HepG2 (cell line): ENCODE results near the gene CHRD. TPM values are rescaled to one million over a fixed set of nuclear protein-coding genes. Genes with fewer than 3 reads are reported as not detected.

ENCODE experiments used
- ATAC-seq: fragments of 200-7000 bp; cut with Tn5 transposase; 3 replicates; pipeline ENCODE4 v1.9.1; 2020; ENCODE audit warnings: mild to moderate bottlenecking, moderate library complexity
- BruUV-seq: library from RNA; stranded (reverse); fragments of 400-500 nt; replicated peaks from 2 replicates; lab custom pipeline; 2021; lab: Mats Ljungman, UMichigan
- CTCF ChIA-PET: fragments of 300-600 bp; formaldehyde crosslinking; extraction: SDS; loops from one replicate; lab custom pipeline; 2021; ENCODE audit warnings: low total read pairs, inconsistent platforms, low intra/inter-chr PET ratio; lab: Yijun Ruan, JAX
- POLR2A ChIA-PET: fragments of 350-600 bp; sonication (Branson Sonifier 250); formaldehyde crosslinking; loops from one replicate; lab custom pipeline; 2020; ENCODE audit warnings: antibody characterized with exemption, inconsistent platforms; lab: Yijun Ruan, JAX
- DNase-seq: peaks from one replicate; pipeline ENCODE4 v3.0.0-alpha.2; 2015; ENCODE audit warnings: low spot score
- FAIRE-seq: peaks from 3 replicates; lab custom pipeline; 2011; peaks lifted over from hg19 to GRCh38; lab: Jason Lieb, UNC
- H2AFZ ChIP-seq: one replicate; pipeline ENCODE4 v1.6.1; 2011; ENCODE audit warnings: low read length, inconsistent platforms
- H3K27ac ChIP-seq: fragments of 300-600 bp; 3 replicates; pipeline ENCODE4 v1.8.0; 2011; ENCODE audit warnings: mixed run types, mild to moderate bottlenecking, mixed read lengths, low read length, inconsistent platforms; ENCODE audit not compliant: insufficient read depth; ENCODE audit errors: extremely low read length
- H3K27me3 ChIP-seq, 2 experiments: fragments of 200-600 bp in 1 of 2; 2 replicates in 1 of 2; 3 replicates in 1 of 2; pipeline versions ENCODE4 v1.6.0 to v1.8.0; 2011; ENCODE audit warnings: low read length in 2 of 2, mild to moderate bottlenecking in 2 of 2, moderate library complexity in 2 of 2, inconsistent platforms in 1 of 2; ENCODE audit not compliant: insufficient read depth in 2 of 2, control insufficient read depth in 1 of 2
- H3K36me3 ChIP-seq, 2 experiments: fragments of 200-600 bp in 1 of 2; replicated peaks in 1 of 2; 2 replicates in 1 of 2; 3 replicates in 1 of 2; pipeline versions ENCODE4 v1.5.1 to v1.8.0; 2011; ENCODE audit warnings: low read length in 2 of 2, inconsistent platforms in 1 of 2; ENCODE audit not compliant: insufficient read depth in 2 of 2, control insufficient read depth in 1 of 2
- H3K4me1 ChIP-seq: 2 replicates; pipeline ENCODE4 v1.5.1; 2012; ENCODE audit warnings: low read length, inconsistent platforms; ENCODE audit not compliant: insufficient read depth
- H3K4me2 ChIP-seq: 2 replicates; pipeline ENCODE4 v1.6.0; 2011; ENCODE audit warnings: low read depth, low read length, inconsistent platforms
- H3K4me3 ChIP-seq, 3 experiments: fragments of 200-600 bp in 1 of 3; sonication (generic), shearing (Covaris generic) in 1 of 3; replicated peaks in 1 of 3; 2 replicates each; pipeline ENCODE4 v1.5.1; 2011 to 2016; ENCODE audit warnings: low read length in 3 of 3, inconsistent platforms in 2 of 3, low read depth in 2 of 3, mild to moderate bottlenecking in 2 of 3, control low read depth in 1 of 3, mixed read lengths in 1 of 3; ENCODE audit not compliant: insufficient read depth in 1 of 3
- H3K79me2 ChIP-seq: one replicate; pipeline ENCODE4 v1.6.1; 2011; ENCODE audit warnings: low read length, inconsistent platforms; ENCODE audit not compliant: insufficient read depth
- H3K9ac ChIP-seq: 2 replicates; pipeline ENCODE4 v1.6.0; 2011; ENCODE audit warnings: mild to moderate bottlenecking, low read depth, low read length, inconsistent platforms; ENCODE audit not compliant: insufficient read depth
- H3K9me3 ChIP-seq: 2 replicates; pipeline ENCODE4 v1.5.1; 2012; ENCODE audit warnings: mild to moderate bottlenecking, low read length
- H4K20me1 ChIP-seq: 2 replicates; pipeline ENCODE4 v1.6.0; 2011; ENCODE audit warnings: inconsistent platforms, mild to moderate bottlenecking, low read length, moderate library complexity; ENCODE audit not compliant: insufficient read depth
- BHLHE40 ChIP-seq: IDR thresholded peaks from 2 replicates; pipeline ENCODE4 v1.6.1; 2011; ENCODE audit warnings: low read length, improper control_type of control experiment
- CBX5 ChIP-seq: sonication (generic); formaldehyde crosslinking; IDR thresholded peaks from 2 replicates; pipeline ENCODE4 v1.4.0; 2020; ENCODE audit warnings: missing genetic modification reagents, borderline replicate concordance
- CHD2 ChIP-seq: IDR thresholded peaks from 2 replicates; pipeline ENCODE4 v1.6.1; 2011; ENCODE audit warnings: low read depth, low read length, improper control_type of control experiment
- FOSL1 ChIP-seq: sonication (generic); formaldehyde crosslinking; IDR thresholded peaks from 2 replicates; pipeline ENCODE4 v1.9.0; 2021; ENCODE audit warnings: missing genetic modification reagents, borderline replicate concordance
- GABPB1 ChIP-seq: IDR thresholded peaks from 2 replicates; pipeline ENCODE4 v1.6.1; 2016; ENCODE audit warnings: mild to moderate bottlenecking, missing genetic modification reagents, moderate library complexity, missing compliant biosample characterization
- MTF1 ChIP-seq: sonication (generic); formaldehyde crosslinking; IDR thresholded peaks from 2 replicates; pipeline ENCODE4 v1.5.0; 2020; ENCODE audit warnings: missing genetic modification reagents
- NFIB ChIP-seq: sonication (generic); formaldehyde crosslinking; IDR thresholded peaks from 2 replicates; pipeline ENCODE4 v1.9.0; 2021; ENCODE audit warnings: missing genetic modification reagents, mild to moderate bottlenecking, borderline replicate concordance
- TFDP2 ChIP-seq: sonication (generic); formaldehyde crosslinking; IDR thresholded peaks from 2 replicates; pipeline ENCODE4 v1.4.0; 2020; ENCODE audit warnings: missing genetic modification reagents
- ZBTB2 ChIP-seq: sonication (generic); formaldehyde crosslinking; IDR thresholded peaks from 2 replicates; pipeline ENCODE4 v1.8.0; 2022; ENCODE audit warnings: low read depth, missing genetic modification reagents
- ZMAT3 ChIP-seq: sonication (generic); formaldehyde crosslinking; conservative IDR thresholded peaks from 2 replicates; pipeline ENCODE4 v1.7.0; 2021; ENCODE audit warnings: missing genetic modification reagents
- ZNF547 ChIP-seq: sonication (generic); formaldehyde crosslinking; IDR thresholded peaks from 2 replicates; pipeline ENCODE4 v1.5.1; 2020; ENCODE audit warnings: mild to moderate bottlenecking, missing genetic modification reagents
- ZNF75D ChIP-seq: sonication (generic); formaldehyde crosslinking; IDR thresholded peaks from 2 replicates; pipeline ENCODE4 v1.8.1; 2023; ENCODE audit warnings: missing genetic modification reagents, mild to moderate bottlenecking, borderline replicate concordance
- ZNF790 ChIP-seq: sonication (generic); formaldehyde crosslinking; IDR thresholded peaks from 2 replicates; pipeline ENCODE4 v1.8.0; 2022; ENCODE audit warnings: missing genetic modification reagents, mild to moderate bottlenecking, borderline replicate concordance
- ZNF841 ChIP-seq: sonication (generic); formaldehyde crosslinking; IDR thresholded peaks from 2 replicates; pipeline ENCODE4 v1.8.1; 2023; ENCODE audit warnings: missing genetic modification reagents, borderline replicate concordance
- ZNF878 ChIP-seq: sonication (generic); formaldehyde crosslinking; IDR thresholded peaks from 2 replicates; pipeline ENCODE4 v1.8.1; 2023; ENCODE audit warnings: mild to moderate bottlenecking, missing genetic modification reagents, moderate library complexity
- WGBS: methylation state at CpG from one replicate; pipeline ENCODE4 v1.1.6; 2017; ENCODE audit warnings: low lambda C conversion rate; 5-methylcytosine and 5-hydroxymethylcytosine counted together
- in situ Hi-C: cut with HindIII; loops from 2 replicates; pipeline ENCODE4 v1.10.0; 2017; ENCODE audit warnings: low pct_unique_long_range_greater_than_20kb; ENCODE audit not compliant: extremely low pct_ligation_motif_present
- intact Hi-C: fragments of 100-400 bp; cut with micrococcal nuclease; formaldehyde crosslinking; loops from one replicate; pipeline ENCODE4 v1.10.0; 2022; ENCODE audit not compliant: unreplicated experiment
- polyA plus RNA-seq, 8 experiments: library from polyadenylated mRNA; depleted of rRNA in 3 of 8; stranded (reverse) in 7 of 8; unstranded in 1 of 8; fragments of >200 nt; fragmentation: Illumina TruSeq in 4 of 8; extraction: Trizol in 4 of 8; gene quantifications; 2 replicates each; pipeline versions ENCODE4 v1.2.1 to v1.2.3, GENCODE V29; 2011 to 2016; ENCODE audit warnings: low read depth in 4 of 8, missing spikeins in 1 of 8, mixed read lengths in 1 of 8; ENCODE audit not compliant: insufficient read depth in 1 of 8
- total RNA-seq, 5 experiments: library from RNA; depleted of rRNA; stranded (reverse); fragments of >200 nt; fragmentation: Illumina TruSeq; extraction: Trizol; gene quantifications; 2 replicates each; pipeline ENCODE4 v1.2.3, GENCODE V29; 2016; ENCODE audit warnings: low read depth in 1 of 5
- TF ChIP-seq, protein P1 (sequence below): sonication (generic); formaldehyde crosslinking; IDR thresholded peaks from 2 replicates; pipeline ENCODE4 v1.4.0; 2020; ENCODE audit warnings: mild to moderate bottlenecking, missing genetic modification reagents, borderline replicate concordance
- TF ChIP-seq, protein P2 (sequence below): fragments of 450-650 bp; IDR thresholded peaks from 2 replicates; pipeline ENCODE4 v1.6.1; 2017

Gene CHRD
- total and polyA plus RNA-seq, 2 of the 13 experiments (the other 11 are each of a cell fraction or from before 2014, with no cell fraction given) = 22.2 to 35.2 TPM

- Histone ChIP-seq H2AFZ (no peak overlapping the region), H3K27me3 (no peaks in the 10 kb centered on the region; a peak in 1 of 5 replicates), H4K20me1 (peaks cover 19% of the 10 kb centered on the region; the same call in 1 of the 2 replicates), H3K36me3 (peaks cover 22 to 42% of the 10 kb centered on the region in 2 experiments), H3K27ac (peak overlapping the region; percentile 84), H3K9ac (peak overlapping the region; percentile 91), H3K4me2 (peak overlapping the region; percentile 94), H3K4me3 (peak overlapping the region; percentile 67 to 94 (median 80)), H3K79me2 (peaks cover 16% of the 10 kb centered on the region), H3K9me3 (no peaks in the 10 kb centered on the region), H3K4me1 (peaks cover 18% of the 10 kb centered on the region)
- WGBS = 0% methylated on average over 1 of the region's 77 CpGs
- ATAC-seq (peak; percentile 66), DNase-seq (peak; percentile 54), FAIRE-seq (peak; percentile 52)
- ChIA-PET POLR2A (interaction anchor here (0.7 to 1.9 kb wide), 4 partner anchors 10 to 26 kb away, joined by 3 to 10 read pairs (median 8); partner anchors contain the start of genes CLCN2 and POLR2H), CTCF (no interaction called here)
- TSS peak; percentile 33 for BruUV-seq
- intact Hi-C loops (no loop called here), in situ Hi-C loops (no loop called here)
- TF ChIP-seq MTF1 (CRISPR knock-in tag) = no peak
- no peak for TF ChIP-seq TFDP2 (CRISPR knock-in tag)
- TF ChIP-seq ZNF547 (CRISPR knock-in tag) = no peak
- no peak for TF ChIP-seq BHLHE40
- TF ChIP-seq ZNF878 = no peak; the same call in 1 of the 2 replicates
- TF ChIP-seq CBX5 = peak; percentile 51; the same call in 1 of the 2 replicates
- TF ChIP-seq, protein P1, sequence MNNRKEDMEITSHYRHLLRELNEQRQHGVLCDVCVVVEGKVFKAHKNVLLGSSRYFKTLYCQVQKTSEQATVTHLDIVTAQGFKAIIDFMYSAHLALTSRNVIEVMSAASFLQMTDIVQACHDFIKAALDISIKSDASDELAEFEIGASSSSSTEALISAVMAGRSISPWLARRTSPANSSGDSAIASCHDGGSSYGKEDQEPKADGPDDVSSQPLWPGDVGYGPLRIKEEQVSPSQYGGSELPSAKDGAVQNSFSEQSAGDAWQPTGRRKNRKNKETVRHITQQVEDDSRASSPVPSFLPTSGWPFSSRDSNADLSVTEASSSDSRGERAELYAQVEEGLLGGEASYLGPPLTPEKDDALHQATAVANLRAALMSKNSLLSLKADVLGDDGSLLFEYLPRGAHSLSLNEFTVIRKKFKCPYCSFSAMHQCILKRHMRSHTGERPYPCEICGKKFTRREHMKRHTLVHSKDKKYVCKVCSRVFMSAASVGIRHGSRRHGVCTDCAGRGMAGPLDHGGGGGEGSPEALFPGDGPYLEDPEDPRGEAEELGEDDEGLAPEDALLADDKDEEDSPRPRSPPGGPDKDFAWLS (CRISPR knock-in tag) = no peak
- peak; percentile 82; the same call in 1 of the 2 replicates for TF ChIP-seq GABPB1 (CRISPR knock-in tag)
- no peak for TF ChIP-seq FOSL1 (CRISPR knock-in tag)
- no peak for TF ChIP-seq ZNF75D
- TF ChIP-seq ZMAT3 (CRISPR knock-in tag) = peak; percentile 56; the same call in 1 of the 2 replicates
- no peak for TF ChIP-seq NFIB (CRISPR knock-in tag)
- TF ChIP-seq, protein P2, sequence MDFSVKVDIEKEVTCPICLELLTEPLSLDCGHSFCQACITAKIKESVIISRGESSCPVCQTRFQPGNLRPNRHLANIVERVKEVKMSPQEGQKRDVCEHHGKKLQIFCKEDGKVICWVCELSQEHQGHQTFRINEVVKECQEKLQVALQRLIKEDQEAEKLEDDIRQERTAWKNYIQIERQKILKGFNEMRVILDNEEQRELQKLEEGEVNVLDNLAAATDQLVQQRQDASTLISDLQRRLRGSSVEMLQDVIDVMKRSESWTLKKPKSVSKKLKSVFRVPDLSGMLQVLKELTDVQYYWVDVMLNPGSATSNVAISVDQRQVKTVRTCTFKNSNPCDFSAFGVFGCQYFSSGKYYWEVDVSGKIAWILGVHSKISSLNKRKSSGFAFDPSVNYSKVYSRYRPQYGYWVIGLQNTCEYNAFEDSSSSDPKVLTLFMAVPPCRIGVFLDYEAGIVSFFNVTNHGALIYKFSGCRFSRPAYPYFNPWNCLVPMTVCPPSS = no peak
- peak; percentile 78 for TF ChIP-seq ZBTB2
- TF ChIP-seq ZNF841 (CRISPR knock-in tag) = no peak
- 0 out of 2 replicates have a peak, but pooled peaks have one; percentile 28 for TF ChIP-seq ZNF790 (CRISPR knock-in tag)
- TF ChIP-seq CHD2 = no peak
Observed at GRCh38 chr3:184335661-184336546, 44.0 kb upstream of the CHRD start.
